GM13977 (cell line): ENCODE measurements around the gene ERC2.

Experiments
- DNase-seq: peaks from one replicate; pipeline ENCODE4 v3.0.0; 2012; ENCODE audit warnings: low spot score
- CTCF ChIP-seq: IDR thresholded peaks from 2 replicates; pipeline ENCODE4 v1.5.1; 2012; ENCODE audit warnings: mild to moderate bottlenecking, control low read depth; ENCODE audit not compliant: insufficient read depth; ENCODE audit errors: extremely low read depth, missing control alignments
- in situ Hi-C: fragments of 300-500 bp; cut with MboI; formaldehyde crosslinking; loops from one replicate; pipeline ENCODE4 v1.12.0; 2022; ENCODE audit warnings: low sequenced_read_pairs, low pct_unique_long_range_greater_than_20kb, mixed read lengths, inconsistent platforms; ENCODE audit not compliant: unreplicated experiment

Gene ERC2

DNA sequence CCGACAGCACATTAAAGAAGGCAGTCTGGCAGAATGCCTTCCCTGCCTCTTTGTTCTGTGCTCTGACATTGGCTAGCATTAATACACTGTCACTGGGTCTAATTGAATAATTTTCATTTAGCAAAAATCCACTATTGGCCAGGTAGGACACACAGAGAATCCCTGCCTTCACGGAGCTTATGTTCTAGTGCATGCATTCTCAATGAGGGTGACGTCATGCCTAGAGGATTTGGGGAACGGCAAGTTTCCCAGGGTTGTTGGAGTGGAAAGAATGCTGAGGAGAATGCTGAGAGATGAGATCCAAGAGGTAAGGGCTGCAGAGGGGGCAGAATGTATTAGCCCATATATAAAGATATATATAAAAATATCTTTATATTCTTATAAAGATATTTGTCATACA, 284.7 kb downstream of the ERC2 start:
- in situ Hi-C loops = no loop called here
- DNase-seq = no peak
- no peak for TF ChIP-seq CTCF

- no peak for DNase-seq
Observed at GRCh38 chr3:56180433-56180832, 287.8 kb downstream of the ERC2 start.

DNA sequence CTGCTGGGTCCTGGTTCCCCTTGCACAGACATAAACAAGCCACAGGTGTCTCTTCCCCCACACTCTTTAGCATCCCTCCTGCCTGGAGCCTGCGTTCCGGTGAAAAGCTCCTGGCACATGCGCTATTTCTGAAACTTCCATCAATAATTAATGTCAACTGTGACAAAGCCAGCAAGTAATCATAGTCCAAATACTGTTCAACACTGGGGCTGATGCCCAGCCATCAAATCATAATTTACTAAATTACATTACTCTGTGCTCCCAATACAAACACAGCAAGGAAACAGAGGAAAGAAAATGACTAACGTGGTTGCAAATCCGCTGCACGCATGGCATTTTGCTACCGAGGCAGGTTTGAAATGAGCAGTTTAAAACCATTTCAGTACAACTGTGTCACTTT, 294.7 kb downstream of the ERC2 start:
- no peak for DNase-seq
- TF ChIP-seq CTCF = no peak
- in situ Hi-C loops = no loop called here

More at GRCh38 chr3:56180433-56180832, 287.8 kb downstream of the ERC2 start:
- in situ Hi-C loops = no loop called here
- TF ChIP-seq CTCF = no peak

DNA sequence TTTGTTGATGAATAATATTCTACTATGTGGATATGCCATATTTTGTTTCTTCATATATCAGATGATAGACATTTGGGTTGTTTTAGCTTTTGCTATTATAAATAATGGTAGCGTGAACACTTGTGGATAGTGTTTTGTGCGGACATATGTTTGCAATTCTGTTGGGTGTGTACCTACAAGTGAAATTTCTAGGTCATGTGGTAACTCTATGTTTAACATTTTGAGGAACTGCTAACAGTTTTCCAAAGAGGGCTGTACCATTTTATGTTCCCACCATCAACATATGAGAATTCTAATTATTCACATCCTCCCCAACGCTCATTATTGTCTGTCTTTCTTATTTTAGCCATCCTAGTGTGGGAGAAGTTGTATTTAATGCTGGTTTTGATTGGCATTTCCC, 303.8 kb downstream of the ERC2 start:
- in situ Hi-C loops = no loop called here
- no peak for DNase-seq
- no peak for TF ChIP-seq CTCF

DNA sequence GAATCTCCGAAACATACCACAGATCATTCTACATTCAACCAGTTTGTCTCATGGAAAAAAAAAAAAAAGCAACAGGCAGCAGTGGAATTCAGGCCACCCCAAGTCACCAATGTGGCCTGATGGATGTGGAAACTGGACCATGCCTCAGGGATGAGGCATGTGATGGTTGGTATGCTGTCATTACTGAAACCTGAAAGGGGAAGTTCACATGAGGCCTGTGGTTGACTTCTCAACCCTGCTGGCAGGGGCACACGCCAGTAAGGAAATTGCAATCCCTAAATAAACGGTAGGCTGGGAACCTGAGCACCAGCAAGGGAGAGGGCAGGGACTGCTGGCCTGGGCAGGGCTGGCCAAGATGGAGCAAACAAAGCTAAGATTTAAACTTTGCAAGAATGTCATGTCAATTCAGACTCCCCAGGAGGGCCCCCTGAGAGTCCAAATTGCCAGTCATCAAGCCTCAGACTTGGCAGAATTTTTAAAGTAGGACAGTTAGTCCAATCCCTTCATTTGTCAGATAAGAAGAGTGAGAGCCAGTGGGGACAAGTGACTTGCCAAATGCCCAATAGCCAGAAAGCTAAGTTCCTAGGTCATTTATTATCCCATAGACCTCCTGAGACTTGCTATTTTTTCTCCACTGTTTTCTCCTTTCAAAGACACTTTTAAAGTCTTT, 310.4 kb downstream of the ERC2 start:
- in situ Hi-C loops = no loop called here
- DNase-seq = no peak
- TF ChIP-seq CTCF = no peak

DNA sequence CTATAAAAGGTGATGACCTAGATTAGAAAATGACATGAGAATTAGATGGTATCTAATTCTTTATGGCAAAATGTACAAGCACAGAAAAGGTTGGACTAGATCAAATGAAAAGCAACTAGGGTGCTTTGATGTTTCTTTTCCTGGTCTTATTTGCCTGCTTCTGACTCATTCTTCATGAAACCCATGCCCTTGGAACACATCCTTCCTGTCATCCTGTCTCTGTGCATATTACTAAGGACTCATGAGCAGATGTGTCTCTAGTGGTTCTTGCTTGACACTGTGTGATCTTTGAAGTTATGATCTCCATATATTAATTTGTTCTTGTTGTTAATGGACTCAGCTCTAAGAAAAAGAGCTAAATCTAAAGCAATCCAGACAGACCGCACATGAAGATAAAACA, 314.0 kb downstream of the ERC2 start:
- TF ChIP-seq CTCF = no peak

DNA sequence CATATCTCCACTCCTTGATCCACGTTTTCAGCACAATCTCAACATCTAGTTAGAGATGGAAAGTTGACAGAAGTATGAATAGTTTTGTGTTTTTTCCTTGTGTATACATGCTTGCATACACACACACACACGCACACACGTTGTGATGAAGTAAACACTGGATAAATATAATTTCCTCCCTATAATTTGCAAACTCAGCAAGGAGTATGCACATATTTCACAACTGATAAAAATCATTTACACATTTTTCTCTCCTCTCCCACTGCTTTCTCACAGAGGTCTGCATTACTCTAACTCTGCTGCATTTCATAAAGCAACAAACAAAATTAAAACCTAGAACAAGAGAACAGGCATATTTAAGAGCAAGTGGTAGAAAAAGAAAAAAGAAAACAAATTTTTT, 320.9 kb downstream of the ERC2 start:
- in situ Hi-C loops = no loop called here
- no peak for TF ChIP-seq CTCF
- DNase-seq = no peak

More for the DNA sequence above, 314.0 kb downstream of the ERC2 start:
- DNase-seq = no peak
- in situ Hi-C loops = no loop called here
